HL-60 (cell line): Measurements from ENCODE around the gene RPUSD1.

Source experiments
- DNase-seq, 2 experiments: peaks; one replicate each; pipeline ENCODE4 v3.0.0-alpha.2; 2010 to 2020; ENCODE audit warnings: low read depth in 1 of 2, low spot score in 1 of 2
- H3K27ac ChIP-seq: fragments of 250-450 bp; sonication (Bioruptor Pico); replicated peaks from 2 replicates; pipeline ENCODE4 v1.5.1; 2020; ENCODE audit warnings: mild to moderate bottlenecking, moderate library complexity
- H3K27me3 ChIP-seq: fragments of 250-450 bp; sonication (Bioruptor Pico); 2 replicates; pipeline ENCODE4 v1.5.1; 2021; ENCODE audit warnings: mild to moderate bottlenecking, moderate library complexity; ENCODE audit not compliant: insufficient read depth, poor library complexity, severe bottlenecking
- H3K4me3 ChIP-seq: replicated peaks from 2 replicates; pipeline ENCODE4 v1.5.1; 2011; ENCODE audit warnings: mild to moderate bottlenecking, control low read depth, low read length; ENCODE audit not compliant: insufficient read depth
- GABPA ChIP-seq: IDR thresholded peaks from 2 replicates; pipeline ENCODE4 v1.6.1; 2012; ENCODE audit warnings: low read depth
- POLR2AphosphoS5 ChIP-seq: IDR thresholded peaks from 2 replicates; pipeline ENCODE4 v1.6.1; 2012; ENCODE audit warnings: low read depth
- SPI1 ChIP-seq: IDR thresholded peaks from 2 replicates; pipeline ENCODE4 v1.6.1; 2012; ENCODE audit warnings: low read depth, mild to moderate bottlenecking, borderline replicate concordance
- TF ChIP-seq, protein P1 (sequence below): IDR thresholded peaks from 2 replicates; pipeline ENCODE4 v1.6.1; 2012; ENCODE audit warnings: low read depth; ENCODE audit not compliant: insufficient replicate concordance
- TF ChIP-seq, protein P2 (sequence below): IDR thresholded peaks from one replicate; pipeline ENCODE4 v1.5.1; 2011; ENCODE audit warnings: low read length, control low read depth, inconsistent platforms; ENCODE audit not compliant: insufficient read depth

Gene RPUSD1

GRCh38 chr16:750485-750884 lies 37.7 kb downstream of the RPUSD1 start:
- no peaks in the 10 kb centered on the region for H3K27me3 ChIP-seq
- no peak for DNase-seq
- TF ChIP-seq, protein P1, sequence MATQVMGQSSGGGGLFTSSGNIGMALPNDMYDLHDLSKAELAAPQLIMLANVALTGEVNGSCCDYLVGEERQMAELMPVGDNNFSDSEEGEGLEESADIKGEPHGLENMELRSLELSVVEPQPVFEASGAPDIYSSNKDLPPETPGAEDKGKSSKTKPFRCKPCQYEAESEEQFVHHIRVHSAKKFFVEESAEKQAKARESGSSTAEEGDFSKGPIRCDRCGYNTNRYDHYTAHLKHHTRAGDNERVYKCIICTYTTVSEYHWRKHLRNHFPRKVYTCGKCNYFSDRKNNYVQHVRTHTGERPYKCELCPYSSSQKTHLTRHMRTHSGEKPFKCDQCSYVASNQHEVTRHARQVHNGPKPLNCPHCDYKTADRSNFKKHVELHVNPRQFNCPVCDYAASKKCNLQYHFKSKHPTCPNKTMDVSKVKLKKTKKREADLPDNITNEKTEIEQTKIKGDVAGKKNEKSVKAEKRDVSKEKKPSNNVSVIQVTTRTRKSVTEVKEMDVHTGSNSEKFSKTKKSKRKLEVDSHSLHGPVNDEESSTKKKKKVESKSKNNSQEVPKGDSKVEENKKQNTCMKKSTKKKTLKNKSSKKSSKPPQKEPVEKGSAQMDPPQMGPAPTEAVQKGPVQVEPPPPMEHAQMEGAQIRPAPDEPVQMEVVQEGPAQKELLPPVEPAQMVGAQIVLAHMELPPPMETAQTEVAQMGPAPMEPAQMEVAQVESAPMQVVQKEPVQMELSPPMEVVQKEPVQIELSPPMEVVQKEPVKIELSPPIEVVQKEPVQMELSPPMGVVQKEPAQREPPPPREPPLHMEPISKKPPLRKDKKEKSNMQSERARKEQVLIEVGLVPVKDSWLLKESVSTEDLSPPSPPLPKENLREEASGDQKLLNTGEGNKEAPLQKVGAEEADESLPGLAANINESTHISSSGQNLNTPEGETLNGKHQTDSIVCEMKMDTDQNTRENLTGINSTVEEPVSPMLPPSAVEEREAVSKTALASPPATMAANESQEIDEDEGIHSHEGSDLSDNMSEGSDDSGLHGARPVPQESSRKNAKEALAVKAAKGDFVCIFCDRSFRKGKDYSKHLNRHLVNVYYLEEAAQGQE, result no peak
- H3K27ac ChIP-seq, result no peak overlapping the region
- H3K4me3 ChIP-seq, result no peak overlapping the region

- no peak overlapping the region for H3K4me3 ChIP-seq
- H3K27me3 ChIP-seq, result no peaks in the 10 kb centered on the region
- DNase-seq, result no peak
- TF ChIP-seq POLR2AphosphoS5 (no peak), GABPA (no peak), SPI1 (no peak)
- TF ChIP-seq, protein P2, sequence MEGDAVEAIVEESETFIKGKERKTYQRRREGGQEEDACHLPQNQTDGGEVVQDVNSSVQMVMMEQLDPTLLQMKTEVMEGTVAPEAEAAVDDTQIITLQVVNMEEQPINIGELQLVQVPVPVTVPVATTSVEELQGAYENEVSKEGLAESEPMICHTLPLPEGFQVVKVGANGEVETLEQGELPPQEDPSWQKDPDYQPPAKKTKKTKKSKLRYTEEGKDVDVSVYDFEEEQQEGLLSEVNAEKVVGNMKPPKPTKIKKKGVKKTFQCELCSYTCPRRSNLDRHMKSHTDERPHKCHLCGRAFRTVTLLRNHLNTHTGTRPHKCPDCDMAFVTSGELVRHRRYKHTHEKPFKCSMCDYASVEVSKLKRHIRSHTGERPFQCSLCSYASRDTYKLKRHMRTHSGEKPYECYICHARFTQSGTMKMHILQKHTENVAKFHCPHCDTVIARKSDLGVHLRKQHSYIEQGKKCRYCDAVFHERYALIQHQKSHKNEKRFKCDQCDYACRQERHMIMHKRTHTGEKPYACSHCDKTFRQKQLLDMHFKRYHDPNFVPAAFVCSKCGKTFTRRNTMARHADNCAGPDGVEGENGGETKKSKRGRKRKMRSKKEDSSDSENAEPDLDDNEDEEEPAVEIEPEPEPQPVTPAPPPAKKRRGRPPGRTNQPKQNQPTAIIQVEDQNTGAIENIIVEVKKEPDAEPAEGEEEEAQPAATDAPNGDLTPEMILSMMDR, result no peak
- TF ChIP-seq, protein P1, result no peak
- no peak overlapping the region for H3K27ac ChIP-seq
Measured at GRCh38 chr16:749010-749409, 39.2 kb downstream of the RPUSD1 start.

GRCh38 chr16:747978-748746 lies 40.0 kb downstream of the RPUSD1 start:
- Histone ChIP-seq H3K4me3 (no peak overlapping the region), H3K27me3 (no peaks in the 10 kb centered on the region), H3K27ac (no peak overlapping the region)
- no peak for DNase-seq
- TF ChIP-seq, protein P2, result no peak
- TF ChIP-seq POLR2AphosphoS5 (no peak), GABPA (no peak), SPI1 (no peak)
- TF ChIP-seq, protein P1, result no peak
